ENCODE measurements around the gene PTGR3.

PTGR3 gene

GRCh38 chr18:75215663-75216062, 6.7 kb upstream of the PTGR3 start:
- TF ChIP-seq CTCF (conservative IDR thresholded peaks at IDR 0.05; ENCODE audit: low read length) = no peak
- H3K4me3 ChIP-seq (ENCODE audit: low read length) = no peak overlapping the region
- no peak for DNase-seq (ENCODE audit: low read depth)

DNA sequence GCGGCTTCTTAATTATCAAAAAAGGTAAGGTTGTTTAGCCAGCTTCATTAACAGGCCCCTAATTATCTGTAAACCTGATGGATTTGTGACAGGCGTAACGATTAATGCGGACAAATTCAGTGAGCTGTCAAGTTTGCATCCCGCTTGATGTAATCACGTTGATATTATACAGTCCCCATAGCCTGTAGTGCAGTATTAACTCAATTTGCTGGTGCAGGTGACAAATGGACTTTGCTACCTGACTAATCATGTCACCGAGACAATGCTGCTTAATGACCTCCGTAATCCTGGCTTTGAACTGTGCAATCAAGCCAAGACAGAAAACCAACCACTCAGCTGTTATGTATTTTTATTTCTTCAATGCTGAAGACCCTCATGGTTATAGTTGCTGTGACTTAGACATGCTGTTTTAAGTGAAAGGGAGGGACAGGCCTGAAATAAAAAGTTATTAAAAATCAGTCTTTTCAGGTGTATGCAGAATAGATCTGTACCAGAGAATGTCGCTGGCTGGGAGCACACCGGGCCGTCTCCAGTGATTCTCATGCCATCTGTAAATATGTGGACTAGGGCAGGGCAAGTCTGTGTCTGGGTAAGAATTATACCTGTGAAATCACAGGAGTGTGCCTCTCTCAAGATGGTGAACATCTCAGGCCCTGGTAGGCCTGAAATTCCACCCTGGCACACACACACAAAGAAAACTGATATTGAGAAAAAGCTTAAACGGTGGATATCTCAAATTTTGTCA, 6.0 kb upstream of the PTGR3 start:
- H3K4me3 ChIP-seq (ENCODE audit: low read length) = no peak overlapping the region
- no peak for DNase-seq (ENCODE audit: low read depth)
- no peak for TF ChIP-seq CTCF (conservative IDR thresholded peaks at IDR 0.05; ENCODE audit: low read length)

- H3K4me3 ChIP-seq (ENCODE audit: low read length) = peak overlapping the region; percentile 24
- no peak for TF ChIP-seq CTCF (conservative IDR thresholded peaks at IDR 0.05; ENCODE audit: low read length)
Observed at GRCh38 chr18:75214332-75214690, 5.4 kb upstream of the PTGR3 start.

GRCh38 chr18:75213611-75214331, 4.8 kb upstream of the PTGR3 start:
- H3K4me3 ChIP-seq (ENCODE audit: low read length) = peak overlapping the region; percentile 76
- DNase-seq (ENCODE audit: low read depth) = peak; percentile 79
- TF ChIP-seq CTCF (conservative IDR thresholded peaks at IDR 0.05; ENCODE audit: low read length) = no peak

More at GRCh38 chr18:75214332-75214690, 5.4 kb upstream of the PTGR3 start:
- DNase-seq (ENCODE audit: low read depth) = no peak

DNA sequence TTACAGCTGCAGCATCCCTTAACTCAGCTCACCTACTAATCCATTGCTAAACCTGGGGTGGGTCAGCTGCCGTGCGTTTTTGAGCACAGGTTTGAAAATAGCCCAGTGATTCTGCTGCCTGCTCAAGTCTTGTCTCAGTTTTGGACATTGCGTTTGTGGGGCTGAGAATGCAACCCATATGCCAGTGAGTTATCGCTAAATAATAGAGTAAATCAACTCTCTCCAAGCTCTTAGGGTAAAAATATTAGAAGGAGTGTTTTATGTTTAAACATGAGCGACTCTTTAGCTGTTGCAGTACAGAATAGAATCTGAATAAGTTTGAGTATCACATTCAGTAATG, 3.8 kb upstream of the PTGR3 start:
- H3K4me3 ChIP-seq (ENCODE audit: low read length) = peak overlapping the region; percentile 76
- DNase-seq (ENCODE audit: low read depth) = no peak
- TF ChIP-seq CTCF (conservative IDR thresholded peaks at IDR 0.05; ENCODE audit: low read length) = no peak

GRCh38 chr18:75211953-75212750, 3.2 kb upstream of the PTGR3 start:
- TF ChIP-seq CTCF (conservative IDR thresholded peaks at IDR 0.05; ENCODE audit: low read length) = no peak
- peak overlapping the region; percentile 76 for H3K4me3 ChIP-seq (ENCODE audit: low read length)
- no peak for DNase-seq (ENCODE audit: low read depth)

All from AG10803 (cell line).